ENCODE results near the gene RASGRP4. TPM values are rescaled to one million over a fixed set of nuclear protein-coding genes. Genes with fewer than 3 reads are reported as not detected.

RASGRP4 gene
- total RNA-seq, 2 donors from 2014 or later = 10.1 to 11.3 TPM

GRCh38 chr19:38361633-38362075 lies 64.4 kb downstream of the RASGRP4 start:
- Mint-ChIP-seq H3K4me1 (ENCODE audit: low read depth) (peaks cover 23% of the 10 kb centered on the region), H3K27me3 (ENCODE audit: low read depth) (peaks cover 30% of the 10 kb centered on the region), H3K4me3 (peak overlapping the region; percentile 86 to 93), H3K9me3 (no peaks in the 10 kb centered on the region), H3K36me3 (ENCODE audit: insufficient read depth in 2 of 2) (no peaks in the 10 kb centered on the region), H3K27ac (no peak overlapping the region)
- DNase-seq (peak; percentile 77 to 86), ATAC-seq (replicated peaks in 1 of 2) (peak; percentile 78 to 80)

GRCh38 chr19:38360839-38361631 lies 65.0 kb downstream of the RASGRP4 start:
- Mint-ChIP-seq H3K9me3 (no peaks in the 10 kb centered on the region), H3K4me3 (peak overlapping the region; percentile 86 to 93), H3K4me1 (ENCODE audit: low read depth) (peaks cover 23% of the 10 kb centered on the region), H3K27me3 (ENCODE audit: low read depth) (peaks cover 25% of the 10 kb centered on the region), H3K36me3 (ENCODE audit: insufficient read depth in 2 of 2) (no peaks in the 10 kb centered on the region), H3K27ac (no peak overlapping the region)
- DNase-seq (no peak), ATAC-seq (replicated peaks in 1 of 2) (no peak)

- Mint-ChIP-seq H3K27ac (no peak overlapping the region), H3K4me3 (peak overlapping the region; percentile 86 to 93)
Measured at GRCh38 chr19:38360351-38360750, 65.7 kb downstream of the RASGRP4 start.

GRCh38 chr19:38359242-38360021 lies 66.6 kb downstream of the RASGRP4 start:
- peaks cover 25% of the 10 kb centered on the region for H3K27me3 Mint-ChIP-seq (ENCODE audit: low read depth)
- peaks cover 23% of the 10 kb centered on the region for H3K4me1 Mint-ChIP-seq (ENCODE audit: low read depth)
- ATAC-seq (replicated peaks in 1 of 2) (no peak), DNase-seq (no peak)
- H3K36me3 Mint-ChIP-seq (ENCODE audit: insufficient read depth in 2 of 2) = no peaks in the 10 kb centered on the region
- no peak overlapping the region for H3K27ac Mint-ChIP-seq
- no peak overlapping the region for H3K4me3 Mint-ChIP-seq
- H3K9me3 Mint-ChIP-seq = no peaks in the 10 kb centered on the region

More at GRCh38 chr19:38360351-38360750, 65.7 kb downstream of the RASGRP4 start:
- Mint-ChIP-seq H3K4me1 (ENCODE audit: low read depth) (peaks cover 23% of the 10 kb centered on the region), H3K27me3 (ENCODE audit: low read depth) (peaks cover 23% of the 10 kb centered on the region), H3K9me3 (no peaks in the 10 kb centered on the region), H3K36me3 (ENCODE audit: insufficient read depth in 2 of 2) (no peaks in the 10 kb centered on the region)
- ATAC-seq (replicated peaks in 1 of 2) (no peak), DNase-seq (peak in 1 of 2 donors; percentile 26)

Other genes starting within 250 kb of the RASGRP4 start
- gene DPF1, start 202.0 kb downstream of the RASGRP4 start, total RNA-seq = under 1 TPM; 0.65 to 0.99 TPM
- 1 to 10 TPM; 1.7 to 3.8 TPM for gene PPP1R14A, start 169.8 kb downstream of the RASGRP4 start, total RNA-seq
- 100 to 1,000 TPM in 1 of 2 donors, 10 to 100 TPM in 1; 89.1 to 115 TPM for gene SPINT2, start 161.6 kb downstream of the RASGRP4 start, total RNA-seq
- gene C19orf33, start 122.0 kb downstream of the RASGRP4 start, total RNA-seq = not detected
- 10 to 100 TPM; 70.3 TPM for gene YIF1B, start 110.3 kb downstream of the RASGRP4 start, total RNA-seq
- gene KCNK6, start 106.4 kb downstream of the RASGRP4 start, total RNA-seq = 10 to 100 TPM; 10.2 to 10.3 TPM
- gene CATSPERG, start 90.4 kb downstream of the RASGRP4 start, total RNA-seq = 1 to 10 TPM; 6.4 to 6.7 TPM
- 100 to 1,000 TPM; 136 to 168 TPM for gene PSMD8, start 51.6 kb downstream of the RASGRP4 start, total RNA-seq
- gene GGN, start 38.2 kb downstream of the RASGRP4 start, total RNA-seq = 1 to 10 TPM in 1 of 2 donors, under 1 TPM in 1; 0.43 to 1.4 TPM
- gene SPRED3, start 37.5 kb downstream of the RASGRP4 start, total RNA-seq = 1 to 10 TPM; 1.7 to 4.2 TPM
- gene FAM98C, start 23.1 kb downstream of the RASGRP4 start, total RNA-seq = 10 to 100 TPM; 41.0 to 45.1 TPM
- gene RYR1, start 7.5 kb upstream of the RASGRP4 start, total RNA-seq = 1 to 10 TPM; 3.3 to 5.3 TPM
- 100 to 1,000 TPM; 261 to 262 TPM for gene MAP4K1, start 191.7 kb upstream of the RASGRP4 start, total RNA-seq
- 100 to 1,000 TPM; 219 to 237 TPM for gene EIF3K, start 193.0 kb upstream of the RASGRP4 start, total RNA-seq
- gene ACTN4, start 221.4 kb upstream of the RASGRP4 start, total RNA-seq = 100 to 1,000 TPM; 200 to 227 TPM